Thymus (tissue), 11 donors: Measurements from ENCODE around the gene VSTM2B. TPM values are rescaled to one million over a fixed set of nuclear protein-coding genes. Genes with fewer than 3 reads are reported as not detected.

Experiments used
- DNase-seq, 9 donors: peaks; one replicate each; pipeline ENCODE4 v3.0.0-alpha.2; 2013; ENCODE audit warnings: low spot score in 9 of 9, low read depth in 6 of 9, missing footprints in 1 of 9
- H3K27ac ChIP-seq, 2 donors: one replicate each; pipeline ENCODE4 v1.5.1; 2013; ENCODE audit warnings: control low read depth in 1 of 2, low read depth in 1 of 2, low read length in 1 of 2, mild to moderate bottlenecking in 1 of 2, moderate library complexity in 1 of 2
- H3K27me3 ChIP-seq, 2 donors: one replicate each; pipeline ENCODE4 v1.5.1; 2013; ENCODE audit warnings: low read length in 1 of 2; ENCODE audit not compliant: control insufficient read depth in 2 of 2, insufficient read depth in 1 of 2
- H3K36me3 ChIP-seq, 2 donors: one replicate each; pipeline ENCODE4 v1.5.1; 2013; ENCODE audit warnings: low read length in 1 of 2, mild to moderate bottlenecking in 1 of 2, moderate library complexity in 1 of 2; ENCODE audit not compliant: control insufficient read depth in 2 of 2, insufficient read depth in 2 of 2
- H3K4me1 ChIP-seq, 2 donors: one replicate each; pipeline ENCODE4 v1.5.1; 2013; ENCODE audit warnings: low read length in 2 of 2; ENCODE audit not compliant: control insufficient read depth in 2 of 2, insufficient read depth in 2 of 2
- H3K4me3 ChIP-seq, 2 donors: one replicate each; pipeline ENCODE4 v1.5.1; 2013; ENCODE audit warnings: low read length in 2 of 2, control low read depth in 1 of 2, mild to moderate bottlenecking in 1 of 2
- H3K9me3 ChIP-seq, 2 donors: one replicate each; pipeline ENCODE4 v1.5.1; 2013; ENCODE audit warnings: low read length in 1 of 2, mild to moderate bottlenecking in 1 of 2; ENCODE audit not compliant: control insufficient read depth in 2 of 2, insufficient read depth in 1 of 2
- WGBS: extraction: QIAGEN DNeasy Blood & Tissue Kit; methylation state at CpG from one replicate; pipeline ENCODE4 v1.1.7; 2013; 5-methylcytosine and 5-hydroxymethylcytosine counted together
- polyA plus RNA-seq: library from polyadenylated mRNA; stranded (reverse); fragments of 200-250 nt; gene quantifications from one replicate; pipeline ENCODE4 v1.2.3, GENCODE V29; 2013
- total RNA-seq: library from RNA; stranded (reverse); fragments of 120-200 nt; gene quantifications from one replicate; pipeline ENCODE4 v1.2.4, GENCODE V29; 2013
- donor health status: healthy.

Gene VSTM2B
- total and polyA plus RNA-seq, 2 donors, result 0.16 TPM; not detected in 1

GRCh38 chr19:29519146-29519545 lies 6.6 kb upstream of the VSTM2B start:
- H3K4me3 ChIP-seq, result no peak overlapping the region
- H3K9me3 ChIP-seq, result no peaks in the 10 kb centered on the region
- peaks cover 12 to 20% of the 10 kb centered on the region in 2 donors for H3K27me3 ChIP-seq
- WGBS, result 79% methylated on average over 5 of the region's 5 CpGs
- H3K27ac ChIP-seq, result no peak overlapping the region
- H3K4me1 ChIP-seq, result no peaks in the 10 kb centered on the region
- no peaks in the 10 kb centered on the region for H3K36me3 ChIP-seq
- no peak for DNase-seq

DNA sequence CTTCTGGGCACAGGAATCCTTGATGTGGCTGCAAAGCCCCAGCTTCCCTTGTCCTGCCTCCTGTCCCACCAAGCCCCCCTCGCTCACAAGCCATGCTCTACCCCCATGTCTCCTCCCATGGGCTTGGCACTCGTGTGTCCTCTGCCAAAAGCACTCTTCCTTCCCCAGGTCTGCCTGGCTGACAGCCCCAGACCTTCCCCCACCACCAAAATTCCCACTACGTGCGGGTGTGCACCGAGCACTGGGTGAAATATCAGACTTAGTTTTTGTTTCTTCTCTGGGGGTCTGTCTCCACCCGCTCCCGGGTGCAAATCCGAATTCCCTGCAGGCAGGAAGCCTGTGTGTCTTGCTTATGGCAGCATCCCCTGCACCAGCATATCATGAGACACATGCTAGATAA lies 5.9 kb upstream of the VSTM2B start:
- no peak for DNase-seq
- Histone ChIP-seq H3K27ac (no peak overlapping the region), H3K4me1 (no peaks in the 10 kb centered on the region), H3K36me3 (no peaks in the 10 kb centered on the region), H3K4me3 (no peak overlapping the region), H3K9me3 (no peaks in the 10 kb centered on the region), H3K27me3 (peaks cover 20 to 28% of the 10 kb centered on the region in 2 donors)
- WGBS, result 84% methylated on average over 8 of the region's 8 CpGs

DNA sequence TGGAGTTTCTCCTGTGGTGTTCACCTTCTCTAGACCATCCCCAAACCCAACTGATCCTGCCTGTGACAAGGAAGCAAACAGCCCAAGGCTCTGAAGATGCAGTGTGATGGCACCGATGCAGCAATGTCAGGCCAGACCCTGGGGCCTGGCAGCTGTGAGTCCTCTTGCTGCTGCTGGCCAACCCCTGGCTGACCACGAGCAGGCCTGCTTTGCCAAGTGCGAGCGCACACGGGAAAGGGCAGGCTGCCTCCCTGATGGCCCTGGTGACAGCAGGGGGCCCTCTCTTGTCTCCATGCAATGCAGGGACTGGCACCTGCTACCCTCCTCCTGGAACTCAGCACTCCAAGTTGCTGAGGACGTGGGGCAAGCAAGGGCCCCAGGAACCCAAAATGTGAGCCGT lies 5.4 kb upstream of the VSTM2B start:
- H3K27me3 ChIP-seq, result peaks cover 24 to 32% of the 10 kb centered on the region in 2 donors

DNA sequence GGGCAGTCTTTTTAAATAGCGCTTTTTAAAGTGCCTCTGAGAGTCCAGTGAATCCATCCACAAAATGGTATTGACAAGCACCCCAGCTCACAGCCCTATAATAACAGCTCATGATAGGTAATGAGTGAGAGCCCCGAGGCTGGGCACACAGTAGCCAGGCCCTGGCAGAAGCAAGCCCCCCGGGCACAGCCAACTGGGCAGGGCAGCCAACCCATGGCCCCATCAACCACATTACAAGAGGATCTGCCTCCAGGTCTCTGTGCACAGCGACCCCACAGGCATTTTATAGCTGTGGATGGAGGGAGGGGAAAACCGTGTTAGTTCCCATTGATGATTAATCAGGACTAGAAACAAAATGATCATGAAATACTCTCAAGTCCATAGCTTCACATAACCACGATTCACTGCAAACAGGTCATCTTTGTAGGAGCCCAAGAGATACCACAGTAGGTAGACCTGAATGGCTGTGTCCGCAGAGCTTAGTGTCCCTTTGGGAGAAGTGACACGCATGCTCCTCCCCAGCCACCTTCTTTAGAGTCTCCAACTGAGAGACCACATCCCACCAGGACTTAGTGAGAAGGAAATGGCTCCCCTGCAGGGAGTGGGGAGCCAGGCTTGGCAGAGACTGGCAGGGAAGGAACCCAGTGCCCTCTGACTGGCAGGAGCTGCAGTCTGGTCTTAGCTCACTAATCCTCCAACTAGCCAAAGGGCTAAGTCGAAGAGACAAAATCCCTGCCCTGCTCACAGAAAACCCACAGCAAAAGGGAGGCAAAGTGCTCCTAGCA lies 4.3 kb upstream of the VSTM2B start:
- Histone ChIP-seq H3K27ac (no peak overlapping the region), H3K36me3 (no peaks in the 10 kb centered on the region), H3K4me3 (no peak overlapping the region), H3K4me1 (no peaks in the 10 kb centered on the region), H3K27me3 (peaks cover 35 to 41% of the 10 kb centered on the region in 2 donors), H3K9me3 (no peaks in the 10 kb centered on the region)
- no peak for DNase-seq
- 71% methylated on average over 9 of the region's 9 CpGs for WGBS

More for the DNA sequence above, 5.4 kb upstream of the VSTM2B start:
- no peak overlapping the region for H3K4me3 ChIP-seq
- H3K4me1 ChIP-seq, result no peaks in the 10 kb centered on the region
- H3K36me3 ChIP-seq, result no peaks in the 10 kb centered on the region
- no peak overlapping the region for H3K27ac ChIP-seq
- H3K9me3 ChIP-seq, result no peaks in the 10 kb centered on the region
- no peak for DNase-seq
- 64% methylated on average over 7 of the region's 7 CpGs for WGBS

DNA sequence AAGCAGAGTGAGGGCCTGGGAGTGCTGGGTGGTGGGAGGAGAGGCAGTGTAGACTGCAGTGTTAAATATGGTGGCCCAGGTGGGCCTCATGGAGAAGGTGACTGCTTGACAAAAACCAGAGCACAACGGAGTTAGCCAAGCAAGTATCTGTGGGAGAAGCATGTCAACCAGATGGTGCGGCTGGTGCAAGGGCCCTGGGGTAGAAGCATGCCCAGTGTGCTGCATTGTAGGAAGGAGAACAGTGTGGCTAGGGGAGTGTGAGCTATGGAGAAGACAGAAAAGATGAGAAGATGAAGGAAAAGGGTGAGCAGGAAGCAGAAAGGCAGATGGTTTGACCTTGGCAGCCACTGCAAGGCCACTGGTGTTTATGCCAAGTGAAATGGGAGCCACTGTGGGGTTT lies 2.2 kb upstream of the VSTM2B start:
- no peak overlapping the region for H3K4me3 ChIP-seq
- DNase-seq, result no peak
- peaks cover 56 to 62% of the 10 kb centered on the region in 2 donors for H3K27me3 ChIP-seq
- H3K27ac ChIP-seq, result no peak overlapping the region
- WGBS, result 93% methylated on average over 2 of the region's 2 CpGs
- no peaks in the 10 kb centered on the region for H3K9me3 ChIP-seq
- H3K36me3 ChIP-seq, result no peaks in the 10 kb centered on the region
- no peaks in the 10 kb centered on the region for H3K4me1 ChIP-seq

DNA sequence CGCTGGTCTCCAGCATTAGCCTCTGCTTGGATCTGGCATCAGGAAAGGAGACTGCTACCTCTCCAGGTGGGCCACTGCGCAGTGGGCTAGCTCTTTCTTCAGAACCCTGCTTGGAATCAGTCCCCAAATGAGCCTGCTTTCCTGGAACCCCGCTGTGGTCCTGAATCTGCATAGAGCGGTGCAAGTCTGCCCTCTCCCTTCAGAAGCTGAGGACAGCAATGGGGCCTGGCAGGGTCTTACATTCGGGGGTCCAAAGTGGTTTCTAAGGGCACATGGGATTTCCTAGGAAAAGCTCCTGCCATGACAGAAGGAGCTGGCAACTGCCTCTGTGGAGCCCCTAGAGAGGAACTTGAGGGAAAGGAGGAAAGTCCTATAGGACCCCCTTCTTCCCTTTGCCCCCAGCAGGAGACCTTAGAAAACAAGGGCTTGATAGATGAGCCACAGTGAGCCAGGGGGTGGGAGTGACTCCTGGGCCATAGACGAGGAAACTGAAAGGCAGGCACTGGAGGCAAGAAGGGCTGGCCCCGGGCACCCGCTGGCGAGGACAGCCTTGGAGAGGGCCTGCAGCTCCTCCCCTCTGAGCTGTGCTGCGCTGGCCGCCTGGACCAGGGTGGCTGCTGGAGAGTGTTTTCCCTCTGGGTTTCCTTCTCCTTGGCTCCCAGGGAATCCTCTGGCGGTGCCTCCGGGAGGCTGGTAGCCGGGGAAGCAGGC lies 1.4 kb upstream of the VSTM2B start:
- DNase-seq, result no peak
- H3K4me3 ChIP-seq, result no peak overlapping the region
- no peaks in the 10 kb centered on the region for H3K4me1 ChIP-seq
- no peaks in the 10 kb centered on the region for H3K9me3 ChIP-seq
- no peaks in the 10 kb centered on the region for H3K36me3 ChIP-seq
- peaks cover 63 to 70% of the 10 kb centered on the region in 2 donors for H3K27me3 ChIP-seq
- no peak overlapping the region for H3K27ac ChIP-seq
- 8% methylated on average over 14 of the region's 14 CpGs for WGBS

- DNase-seq, result no peak
- H3K27me3 ChIP-seq, result peaks cover 71 to 77% of the 10 kb centered on the region in 2 donors
- WGBS, result 3% methylated on average over 80 of the region's 80 CpGs
Measured at GRCh38 chr19:29524912-29525831, 622 bp upstream of the VSTM2B start.

GRCh38 chr19:29526730-29527499 lies 1.1 kb downstream of the VSTM2B start:
- no peaks in the 10 kb centered on the region for H3K36me3 ChIP-seq
- no peak overlapping the region for H3K4me3 ChIP-seq
- no peak for DNase-seq
- H3K27ac ChIP-seq, result no peak overlapping the region
- peaks cover 86 to 88% of the 10 kb centered on the region in 2 donors for H3K27me3 ChIP-seq
- no peaks in the 10 kb centered on the region for H3K4me1 ChIP-seq
- WGBS, result 3% methylated on average over 79 of the region's 79 CpGs
- H3K9me3 ChIP-seq, result peaks cover 0 to 2% of the 10 kb centered on the region in 2 donors

More at GRCh38 chr19:29524912-29525831, 622 bp upstream of the VSTM2B start:
- no peak overlapping the region for H3K4me3 ChIP-seq
- H3K36me3 ChIP-seq, result no peaks in the 10 kb centered on the region
- H3K9me3 ChIP-seq, result peaks cover 0 to 2% of the 10 kb centered on the region in 2 donors
- no peak overlapping the region for H3K27ac ChIP-seq
- H3K4me1 ChIP-seq, result no peaks in the 10 kb centered on the region
